NCI-H2081 treated with DMSO at 0.1 percent for 48 hours (cell line): Measurements from ENCODE around the gene PCNX2.

Experiments
- DNase-seq: peaks from one replicate; lab custom pipeline; 2025; lab: John Stamatoyannopoulos, UW

PCNX2 gene

GRCh38 chr1:233256789-233257188, 38.7 kb downstream of the PCNX2 start:
- DNase-seq: no peak

GRCh38 chr1:233256191-233256590, 39.3 kb downstream of the PCNX2 start:
- DNase-seq: no peak

- DNase-seq: no peak
Measured at GRCh38 chr1:233255145-233255544, 40.4 kb downstream of the PCNX2 start.

GRCh38 chr1:233253832-233254331, 41.6 kb downstream of the PCNX2 start:
- DNase-seq: no peak

- no peak for DNase-seq
Measured at GRCh38 chr1:233253231-233253831, 42.2 kb downstream of the PCNX2 start.

- no peak for DNase-seq
Measured at GRCh38 chr1:233252441-233252840, 43.1 kb downstream of the PCNX2 start.

- no peak for DNase-seq
Measured at GRCh38 chr1:233251201-233251720, 44.3 kb downstream of the PCNX2 start.

- no peak for DNase-seq
Measured at GRCh38 chr1:233248014-233248413, 47.5 kb downstream of the PCNX2 start.

GRCh38 chr1:233246965-233247364, 48.6 kb downstream of the PCNX2 start:
- DNase-seq: no peak

- DNase-seq: no peak
Measured at GRCh38 chr1:233245191-233245765, 50.2 kb downstream of the PCNX2 start.

GRCh38 chr1:233244183-233244582, 51.3 kb downstream of the PCNX2 start:
- no peak for DNase-seq

- DNase-seq: no peak
Measured at GRCh38 chr1:233242827-233243483, 52.6 kb downstream of the PCNX2 start.

- no peak for DNase-seq
Measured at GRCh38 chr1:233241759-233242158, 53.8 kb downstream of the PCNX2 start.

- no peak for DNase-seq
Measured at GRCh38 chr1:233240829-233241682, 54.5 kb downstream of the PCNX2 start.

- DNase-seq: no peak
Measured at GRCh38 chr1:233240371-233240770, 55.2 kb downstream of the PCNX2 start.

- DNase-seq: no peak
Measured at GRCh38 chr1:233238884-233239431, 56.6 kb downstream of the PCNX2 start.

- DNase-seq: no peak
Measured at GRCh38 chr1:233237647-233238046, 57.9 kb downstream of the PCNX2 start.

GRCh38 chr1:233233508-233234040, 62.0 kb downstream of the PCNX2 start:
- DNase-seq: no peak

GRCh38 chr1:233230011-233230410, 65.5 kb downstream of the PCNX2 start:
- DNase-seq: no peak

GRCh38 chr1:233229288-233229687, 66.2 kb downstream of the PCNX2 start:
- no peak for DNase-seq

- DNase-seq: no peak
Measured at GRCh38 chr1:233227930-233228465, 67.5 kb downstream of the PCNX2 start.
